Nephron (organoid): Measurements from ENCODE around the gene MAGI2.

Experiments
- H3K27ac Mint-ChIP-seq, 3 experiments: 2 replicates each; pipeline ENCODE4 v1.8.0; 2020; ENCODE audit warnings: mixed read lengths in 3 of 3, mild to moderate bottlenecking in 2 of 3, moderate library complexity in 1 of 3
- H3K27me3 Mint-ChIP-seq: 2 replicates; pipeline ENCODE4 v1.8.0; 2021; ENCODE audit warnings: low read depth, mild to moderate bottlenecking, moderate library complexity, mixed read lengths
- H3K36me3 Mint-ChIP-seq: 2 replicates; pipeline ENCODE4 v1.8.0; 2020; ENCODE audit warnings: low read depth, mixed read lengths
- H3K4me1 Mint-ChIP-seq: 2 replicates; pipeline ENCODE4 v1.8.0; 2020; ENCODE audit warnings: mixed read lengths
- H3K4me3 Mint-ChIP-seq, 3 experiments: 2 replicates each; pipeline ENCODE4 v1.8.0; 2020; ENCODE audit warnings: mild to moderate bottlenecking in 3 of 3, mixed read lengths in 3 of 3, moderate library complexity in 2 of 3
- H3K9me3 Mint-ChIP-seq: 2 replicates; pipeline ENCODE4 v1.8.0; 2020; ENCODE audit warnings: mixed read lengths
- TF ChIP-seq, protein P1 (sequence below), 3 experiments: fragments of 200-600 bp; sonication (generic); IDR thresholded peaks; one replicate each; pipeline ENCODE4 v1.5.0; 2021; ENCODE audit warnings: antibody characterized with exemption in 3 of 3; ENCODE audit not compliant: unreplicated experiment in 3 of 3

MAGI2 gene

DNA sequence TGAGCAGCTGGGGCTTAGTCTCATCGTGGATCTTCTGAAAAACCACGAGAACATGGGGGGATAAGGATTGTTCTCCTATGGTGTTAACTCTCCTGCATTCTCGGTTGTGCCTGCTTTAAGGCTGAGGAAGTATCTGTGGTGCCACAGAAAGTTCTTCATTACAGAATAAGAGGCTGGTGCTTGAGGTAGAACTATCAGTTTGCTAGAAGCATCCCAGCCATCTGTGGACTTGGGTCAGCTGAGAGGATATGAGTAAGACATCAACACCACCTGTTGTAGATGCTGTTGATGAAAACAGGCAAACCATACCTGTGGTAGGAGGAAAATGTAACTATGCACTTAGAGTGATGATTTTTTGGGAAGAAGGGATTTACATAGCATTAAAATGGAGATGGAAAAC is 1238.3 kb downstream of the MAGI2 start:
- H3K4me1 Mint-ChIP-seq, result no peaks in the 10 kb centered on the region
- H3K27me3 Mint-ChIP-seq, result no peaks in the 10 kb centered on the region
- H3K36me3 Mint-ChIP-seq, result no peaks in the 10 kb centered on the region
- TF ChIP-seq, protein P1, sequence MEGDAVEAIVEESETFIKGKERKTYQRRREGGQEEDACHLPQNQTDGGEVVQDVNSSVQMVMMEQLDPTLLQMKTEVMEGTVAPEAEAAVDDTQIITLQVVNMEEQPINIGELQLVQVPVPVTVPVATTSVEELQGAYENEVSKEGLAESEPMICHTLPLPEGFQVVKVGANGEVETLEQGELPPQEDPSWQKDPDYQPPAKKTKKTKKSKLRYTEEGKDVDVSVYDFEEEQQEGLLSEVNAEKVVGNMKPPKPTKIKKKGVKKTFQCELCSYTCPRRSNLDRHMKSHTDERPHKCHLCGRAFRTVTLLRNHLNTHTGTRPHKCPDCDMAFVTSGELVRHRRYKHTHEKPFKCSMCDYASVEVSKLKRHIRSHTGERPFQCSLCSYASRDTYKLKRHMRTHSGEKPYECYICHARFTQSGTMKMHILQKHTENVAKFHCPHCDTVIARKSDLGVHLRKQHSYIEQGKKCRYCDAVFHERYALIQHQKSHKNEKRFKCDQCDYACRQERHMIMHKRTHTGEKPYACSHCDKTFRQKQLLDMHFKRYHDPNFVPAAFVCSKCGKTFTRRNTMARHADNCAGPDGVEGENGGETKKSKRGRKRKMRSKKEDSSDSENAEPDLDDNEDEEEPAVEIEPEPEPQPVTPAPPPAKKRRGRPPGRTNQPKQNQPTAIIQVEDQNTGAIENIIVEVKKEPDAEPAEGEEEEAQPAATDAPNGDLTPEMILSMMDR (IDR thresholded peaks at IDR 0.05; ENCODE audit: unreplicated experiment in 3 of 3), result no peak
- H3K27ac Mint-ChIP-seq, result no peak overlapping the region
- no peak overlapping the region for H3K4me3 Mint-ChIP-seq
- no peaks in the 10 kb centered on the region for H3K9me3 Mint-ChIP-seq

DNA sequence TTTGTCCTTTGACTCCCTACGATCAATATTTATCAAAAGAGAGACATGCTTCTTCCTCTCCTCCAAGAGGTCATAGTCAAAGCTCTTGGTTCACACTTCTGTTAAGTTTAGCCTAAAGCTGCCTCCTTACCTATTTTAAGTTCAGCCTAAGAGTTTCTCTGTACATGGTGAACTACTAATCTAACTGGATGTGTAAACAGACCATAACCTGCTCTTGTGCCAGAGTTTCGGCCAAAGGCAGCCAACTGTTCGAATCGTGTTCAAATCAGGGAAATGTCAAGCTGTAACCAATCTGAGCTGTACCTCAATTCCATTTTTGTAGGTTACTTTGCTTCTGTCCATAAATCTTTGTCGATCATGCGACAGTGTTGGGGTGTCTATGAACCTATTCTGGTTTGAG is 1240.1 kb downstream of the MAGI2 start:
- Mint-ChIP-seq H3K27ac (no peak overlapping the region), H3K4me1 (no peaks in the 10 kb centered on the region), H3K9me3 (peaks cover 3% of the 10 kb centered on the region), H3K4me3 (no peak overlapping the region), H3K36me3 (peaks cover 4% of the 10 kb centered on the region), H3K27me3 (no peaks in the 10 kb centered on the region)
- TF ChIP-seq, protein P1 (IDR thresholded peaks at IDR 0.05; ENCODE audit: unreplicated experiment in 3 of 3), result no peak

DNA sequence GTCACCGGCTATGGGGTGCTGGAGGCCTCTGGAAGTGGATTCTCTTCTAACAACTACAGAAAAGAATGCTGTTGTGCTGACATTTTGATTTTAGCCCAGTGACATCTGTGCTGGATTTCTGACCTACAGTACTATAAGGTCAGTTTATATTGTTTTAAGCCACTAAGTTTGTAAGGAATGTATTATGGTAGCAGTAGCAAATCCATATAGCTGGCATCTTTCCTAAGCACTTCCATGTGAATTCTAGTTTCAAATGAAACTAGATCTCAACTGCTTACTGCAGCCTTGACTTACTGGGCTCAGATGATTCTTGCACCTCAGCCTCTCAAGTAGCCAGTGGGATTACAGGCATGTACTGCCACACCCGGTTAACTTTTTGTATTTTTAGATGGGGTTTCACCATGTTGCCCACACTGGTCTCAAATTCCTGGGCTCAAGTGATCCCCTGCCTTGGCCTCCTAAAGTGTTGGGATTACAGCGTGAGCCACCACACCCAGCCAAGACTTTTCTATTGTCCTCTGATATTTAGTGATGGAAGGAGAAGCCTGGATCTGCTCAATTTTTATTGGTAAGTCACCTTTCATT is 1240.9 kb downstream of the MAGI2 start:
- H3K4me3 Mint-ChIP-seq, result no peak overlapping the region

DNA sequence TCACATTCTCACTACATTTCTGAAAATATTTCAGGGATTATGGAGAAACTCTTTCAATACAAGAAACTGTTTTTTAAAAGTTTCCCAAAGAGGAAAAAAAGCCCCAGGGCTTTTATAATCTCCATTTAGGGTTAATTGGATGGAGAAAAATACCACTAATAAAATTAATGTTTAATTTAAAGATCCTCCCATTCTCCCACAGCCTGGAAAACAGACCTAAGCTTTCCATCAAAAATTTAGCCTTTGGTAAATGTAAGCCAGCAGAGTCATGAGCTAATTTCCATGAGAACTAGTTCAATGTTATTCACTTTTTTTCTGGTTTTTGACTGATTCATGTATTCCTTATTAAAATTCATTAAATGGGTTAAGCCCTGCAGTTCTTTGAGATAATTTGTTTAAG is 1246.2 kb downstream of the MAGI2 start:
- Mint-ChIP-seq H3K4me3 (no peak overlapping the region), H3K4me1 (peaks cover 4% of the 10 kb centered on the region), H3K36me3 (peaks cover 7% of the 10 kb centered on the region), H3K27me3 (no peaks in the 10 kb centered on the region), H3K27ac (no peak overlapping the region), H3K9me3 (peaks cover 3% of the 10 kb centered on the region)
- TF ChIP-seq, protein P1 (IDR thresholded peaks at IDR 0.05; ENCODE audit: unreplicated experiment in 3 of 3), result no peak

More for the DNA sequence above, 1240.9 kb downstream of the MAGI2 start:
- no peaks in the 10 kb centered on the region for H3K27me3 Mint-ChIP-seq
- no peaks in the 10 kb centered on the region for H3K4me1 Mint-ChIP-seq
- TF ChIP-seq, protein P1 (IDR thresholded peaks at IDR 0.05; ENCODE audit: unreplicated experiment in 3 of 3), result no peak
- H3K27ac Mint-ChIP-seq, result no peak overlapping the region
- peaks cover 3% of the 10 kb centered on the region for H3K9me3 Mint-ChIP-seq
- peaks cover 4% of the 10 kb centered on the region for H3K36me3 Mint-ChIP-seq

DNA sequence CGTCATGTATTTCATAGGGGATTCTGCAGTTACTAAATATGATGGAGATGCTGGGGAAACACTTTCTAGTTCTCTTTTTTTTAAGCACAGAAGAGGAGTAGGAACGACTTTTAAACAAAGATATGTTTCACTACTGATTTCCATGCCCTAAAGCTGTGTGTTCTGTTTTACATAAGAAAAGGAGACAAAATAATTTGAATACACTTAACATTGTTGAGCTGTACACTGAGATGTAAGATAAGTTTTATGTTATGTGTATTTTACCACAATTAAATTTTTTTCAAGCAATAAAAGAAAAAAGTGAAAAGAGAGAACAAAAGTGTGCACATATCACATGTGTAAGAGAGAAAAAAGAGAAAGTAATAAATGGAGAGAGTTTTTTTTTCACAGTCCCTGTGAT is 1246.7 kb downstream of the MAGI2 start:
- no peaks in the 10 kb centered on the region for H3K27me3 Mint-ChIP-seq
- peaks cover 7% of the 10 kb centered on the region for H3K36me3 Mint-ChIP-seq
- H3K9me3 Mint-ChIP-seq, result peaks cover 3% of the 10 kb centered on the region
- no peak overlapping the region for H3K27ac Mint-ChIP-seq
- H3K4me3 Mint-ChIP-seq, result no peak overlapping the region
- TF ChIP-seq, protein P1 (IDR thresholded peaks at IDR 0.05; ENCODE audit: unreplicated experiment in 3 of 3), result no peak
- peaks cover 4% of the 10 kb centered on the region for H3K4me1 Mint-ChIP-seq

DNA sequence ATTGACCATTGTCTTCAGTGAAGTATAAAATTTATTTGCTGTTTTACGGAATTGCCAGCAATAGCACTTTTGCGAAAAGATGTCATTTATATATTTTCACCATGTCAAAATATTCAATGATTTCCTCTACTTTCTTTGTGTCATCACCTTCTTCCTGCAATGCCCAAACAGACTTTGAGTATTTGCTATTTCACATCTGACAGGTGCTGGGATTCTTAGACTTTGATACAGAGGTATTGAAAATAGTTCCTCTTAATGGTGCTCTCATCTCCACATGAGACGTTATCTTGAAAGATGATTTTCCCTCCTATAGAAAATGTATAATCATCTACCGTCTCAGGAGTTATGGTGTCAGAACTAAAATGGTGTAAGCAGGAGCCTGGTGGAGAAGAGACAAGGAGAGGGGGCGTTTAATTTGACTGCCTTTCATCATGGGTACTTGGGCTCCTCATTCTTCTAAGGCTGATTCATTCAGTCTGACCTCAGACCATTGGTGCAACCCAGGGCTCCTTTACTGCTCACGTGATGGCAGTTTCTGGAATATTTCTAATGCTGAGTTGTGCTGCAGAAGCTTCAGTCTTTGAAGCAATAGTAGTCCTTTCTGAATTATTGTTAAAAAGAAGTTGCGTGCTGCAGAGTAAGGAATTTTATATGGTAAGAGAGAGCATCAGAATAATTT is 1250.3 kb downstream of the MAGI2 start:
- peaks cover 4% of the 10 kb centered on the region for H3K4me1 Mint-ChIP-seq
- no peak overlapping the region for H3K4me3 Mint-ChIP-seq
- H3K36me3 Mint-ChIP-seq, result peaks cover 3% of the 10 kb centered on the region
- H3K27me3 Mint-ChIP-seq, result no peaks in the 10 kb centered on the region
- no peaks in the 10 kb centered on the region for H3K9me3 Mint-ChIP-seq
- TF ChIP-seq, protein P1 (IDR thresholded peaks at IDR 0.05; ENCODE audit: unreplicated experiment in 3 of 3), result no peak
- H3K27ac Mint-ChIP-seq, result no peak overlapping the region
